NCI-H2227 (cell line): Measurements from ENCODE around the gene WFDC10B.
"Not testable (repeated sequence)": the region's sequence is repeated elsewhere in the genome, so short reads cannot be mapped to it uniquely, and the experiment has no call there.

ENCODE experiments used
- DNase-seq: peaks from one replicate; lab custom pipeline; 2025; ENCODE audit not compliant: unreplicated experiment; lab: John Stamatoyannopoulos, UW

The WFDC10B gene

GRCh38 chr20:45649312-45649863 lies 55.4 kb downstream of the WFDC10B start:
- no peak for DNase-seq

DNA sequence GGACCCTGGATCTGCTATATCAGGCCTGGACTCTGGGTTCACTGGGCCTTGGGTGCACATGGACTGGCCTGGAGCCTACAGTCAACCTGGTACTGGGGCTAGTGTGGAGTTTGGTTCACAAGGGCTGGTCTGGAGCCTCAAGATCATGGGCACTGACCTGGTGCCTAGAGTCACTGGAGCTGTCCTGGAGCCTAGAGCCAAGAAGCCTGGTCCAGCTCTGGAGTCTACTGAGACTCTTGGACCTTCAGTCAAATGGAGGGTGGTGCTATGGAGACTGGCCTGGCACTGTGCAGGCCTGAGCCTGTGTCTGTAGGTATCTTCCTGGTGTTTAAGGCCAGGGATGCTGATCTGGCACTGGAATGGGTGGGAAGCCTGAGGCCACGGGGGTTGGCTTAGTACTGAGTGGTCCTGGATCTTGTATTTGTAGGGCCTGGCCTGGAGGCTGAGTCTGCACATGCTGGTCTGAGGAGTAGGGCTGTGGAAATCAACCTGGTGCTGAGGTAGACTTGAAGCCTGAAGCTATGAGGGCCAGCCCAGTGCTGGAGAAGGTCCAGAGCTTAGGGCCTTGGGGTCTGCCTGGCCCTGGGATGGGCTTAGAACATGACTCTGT lies 57.3 kb downstream of the WFDC10B start:
- no peak for DNase-seq

GRCh38 chr20:45646875-45647274 lies 57.9 kb downstream of the WFDC10B start:
- DNase-seq = no peak

- not testable (repeated sequence) for DNase-seq
Measured at GRCh38 chr20:45645869-45646268, 59.0 kb downstream of the WFDC10B start.

DNA sequence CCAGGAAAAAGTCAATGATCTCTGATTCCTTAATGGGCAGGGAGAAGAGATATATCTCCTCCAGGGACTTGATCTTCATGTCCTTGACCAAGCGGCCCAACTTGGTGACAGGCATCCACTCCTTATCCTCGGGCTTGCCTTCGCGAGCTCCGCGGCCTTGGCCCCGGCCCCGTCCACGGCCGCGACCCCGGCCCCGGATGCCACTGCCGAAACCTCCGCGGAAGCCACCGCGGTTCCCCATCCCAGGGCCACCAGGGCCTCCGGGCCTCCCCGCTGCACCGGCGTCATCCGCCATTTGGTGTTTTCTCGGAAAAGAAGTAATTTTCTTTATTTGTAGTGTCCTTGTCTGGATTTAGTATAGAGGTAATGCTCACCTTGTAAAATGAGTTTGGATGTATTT lies 63.7 kb downstream of the WFDC10B start:
- DNase-seq = not testable (repeated sequence)

GRCh38 chr20:45639687-45640086 lies 65.1 kb downstream of the WFDC10B start:
- DNase-seq = no peak

GRCh38 chr20:45636513-45636912 lies 68.3 kb downstream of the WFDC10B start:
- no peak for DNase-seq
